Central memory CD8-positive, alpha-beta T cell (primary cell): Measurements from ENCODE around the gene PTPRK.

Source experiments
- ATAC-seq: fragments of 150-1000 bp; cut with Tn5 transposase; replicated peaks from 2 replicates; pipeline ENCODE4 v1.10.0; 2022; ENCODE audit warnings: mild to moderate bottlenecking, moderate FRiP score, moderate number of reproducible peaks; ENCODE audit not compliant: poor library complexity, severe bottlenecking; ENCODE audit errors: extremely low read depth
- DNase-seq, 2 donors: peaks; one replicate each; pipeline ENCODE4 v3.0.0; 2021; ENCODE audit warnings: low spot score in 2 of 2
- H3K27ac Mint-ChIP-seq: one replicate; pipeline ENCODE4 v1.8.0; 2022; ENCODE audit warnings: low read depth, mild to moderate bottlenecking, moderate library complexity, mixed read lengths
- H3K27me3 Mint-ChIP-seq: one replicate; pipeline ENCODE4 v1.8.0; 2022; ENCODE audit warnings: mixed read lengths
- H3K36me3 Mint-ChIP-seq: one replicate; pipeline ENCODE4 v1.8.0; 2022; ENCODE audit warnings: mild to moderate bottlenecking, moderate library complexity, mixed read lengths; ENCODE audit not compliant: insufficient read depth
- H3K4me1 Mint-ChIP-seq: one replicate; pipeline ENCODE4 v1.8.0; 2022; ENCODE audit warnings: mixed read lengths
- H3K4me3 Mint-ChIP-seq: one replicate; pipeline ENCODE4 v1.8.0; 2022; ENCODE audit warnings: mild to moderate bottlenecking, moderate library complexity, mixed read lengths
- H3K9me3 Mint-ChIP-seq: one replicate; pipeline ENCODE4 v1.8.0; 2022; ENCODE audit warnings: mixed read lengths

Gene PTPRK

GRCh38 chr6:128053109-128053508 lies 467.3 kb downstream of the PTPRK start:
- no peak overlapping the region for H3K27ac Mint-ChIP-seq

DNA sequence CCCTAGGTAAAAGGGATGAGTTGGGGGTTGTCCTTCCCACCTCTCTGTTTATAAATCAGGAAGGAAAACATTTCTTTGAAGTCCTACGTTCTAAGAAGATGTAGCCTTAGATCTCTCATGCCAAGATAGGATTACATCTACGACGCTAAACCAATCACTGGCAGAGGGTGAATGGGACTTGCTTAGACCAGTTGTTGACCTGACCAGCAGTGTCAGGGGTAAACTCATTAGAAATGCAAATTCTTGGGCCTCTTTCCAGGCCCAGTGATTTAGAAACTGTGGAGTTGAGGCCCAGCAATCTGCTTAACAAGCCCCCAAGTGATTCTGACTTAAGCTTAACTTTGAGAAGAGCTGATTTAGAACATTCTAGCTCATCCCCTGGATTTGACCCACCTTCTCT lies 472.4 kb downstream of the PTPRK start:
- no peaks in the 10 kb centered on the region for H3K9me3 Mint-ChIP-seq
- no peak overlapping the region for H3K4me3 Mint-ChIP-seq
- no peaks in the 10 kb centered on the region for H3K4me1 Mint-ChIP-seq
- no peaks in the 10 kb centered on the region for H3K36me3 Mint-ChIP-seq
- DNase-seq (no peak), ATAC-seq (no peak)
- H3K27me3 Mint-ChIP-seq: no peaks in the 10 kb centered on the region
- no peak overlapping the region for H3K27ac Mint-ChIP-seq

More at GRCh38 chr6:128053109-128053508, 467.3 kb downstream of the PTPRK start:
- no peak for DNase-seq
- H3K36me3 Mint-ChIP-seq: peaks cover 2% of the 10 kb centered on the region
- ATAC-seq: no peak
- no peaks in the 10 kb centered on the region for H3K4me1 Mint-ChIP-seq
- H3K4me3 Mint-ChIP-seq: no peak overlapping the region
- H3K9me3 Mint-ChIP-seq: no peaks in the 10 kb centered on the region
- no peaks in the 10 kb centered on the region for H3K27me3 Mint-ChIP-seq

DNA sequence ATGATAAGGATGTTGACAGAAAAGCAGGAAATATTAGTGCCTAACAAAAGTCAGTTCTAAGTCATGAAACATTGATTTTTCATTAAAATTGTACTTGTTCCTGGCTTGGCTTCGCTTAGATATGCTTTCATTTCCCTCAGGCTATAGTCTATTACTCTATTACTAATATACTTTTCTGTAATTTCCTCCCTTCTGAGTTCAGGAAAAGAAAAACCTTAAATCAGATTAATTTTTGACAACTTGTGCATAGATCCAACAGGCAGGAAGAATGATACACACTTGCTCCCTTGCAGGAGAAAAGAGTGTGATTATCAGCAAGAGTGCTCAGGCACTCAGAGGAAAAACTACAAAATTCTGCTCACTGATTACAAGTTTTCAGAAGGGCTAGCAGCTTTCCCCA lies 474.4 kb downstream of the PTPRK start:
- no peaks in the 10 kb centered on the region for H3K9me3 Mint-ChIP-seq
- H3K4me1 Mint-ChIP-seq: no peaks in the 10 kb centered on the region
- DNase-seq (no peak), ATAC-seq (no peak)
- H3K4me3 Mint-ChIP-seq: no peak overlapping the region
- no peaks in the 10 kb centered on the region for H3K36me3 Mint-ChIP-seq
- no peaks in the 10 kb centered on the region for H3K27me3 Mint-ChIP-seq
- H3K27ac Mint-ChIP-seq: no peak overlapping the region

GRCh38 chr6:128039543-128039942 lies 480.9 kb downstream of the PTPRK start:
- no peaks in the 10 kb centered on the region for H3K4me1 Mint-ChIP-seq
- H3K4me3 Mint-ChIP-seq: no peak overlapping the region
- H3K36me3 Mint-ChIP-seq: no peaks in the 10 kb centered on the region
- no peak overlapping the region for H3K27ac Mint-ChIP-seq
- no peaks in the 10 kb centered on the region for H3K9me3 Mint-ChIP-seq
- H3K27me3 Mint-ChIP-seq: no peaks in the 10 kb centered on the region
- no peak for DNase-seq
- ATAC-seq: no peak

GRCh38 chr6:128036808-128037570 lies 483.4 kb downstream of the PTPRK start:
- peaks cover 4% of the 10 kb centered on the region for H3K4me1 Mint-ChIP-seq
- H3K27ac Mint-ChIP-seq: no peak overlapping the region
- no peak for DNase-seq
- no peaks in the 10 kb centered on the region for H3K9me3 Mint-ChIP-seq
- no peak overlapping the region for H3K4me3 Mint-ChIP-seq
- H3K36me3 Mint-ChIP-seq: no peaks in the 10 kb centered on the region
- no peak for ATAC-seq
- no peaks in the 10 kb centered on the region for H3K27me3 Mint-ChIP-seq

GRCh38 chr6:128033156-128033555 lies 487.2 kb downstream of the PTPRK start:
- Mint-ChIP-seq H3K27ac (no peak overlapping the region), H3K4me3 (no peak overlapping the region), H3K36me3 (no peaks in the 10 kb centered on the region), H3K9me3 (no peaks in the 10 kb centered on the region), H3K4me1 (peaks cover 6% of the 10 kb centered on the region), H3K27me3 (no peaks in the 10 kb centered on the region)
- no peak for DNase-seq
- ATAC-seq: no peak

- Mint-ChIP-seq H3K4me1 (peaks cover 6% of the 10 kb centered on the region), H3K27ac (no peak overlapping the region), H3K36me3 (no peaks in the 10 kb centered on the region), H3K4me3 (no peak overlapping the region), H3K9me3 (no peaks in the 10 kb centered on the region), H3K27me3 (no peaks in the 10 kb centered on the region)
- DNase-seq (no peak), ATAC-seq (no peak)
Observed at GRCh38 chr6:128032042-128032441, 488.4 kb downstream of the PTPRK start.

GRCh38 chr6:128029826-128030225 lies 490.6 kb downstream of the PTPRK start:
- no peaks in the 10 kb centered on the region for H3K36me3 Mint-ChIP-seq
- peaks cover 6% of the 10 kb centered on the region for H3K4me1 Mint-ChIP-seq
- no peaks in the 10 kb centered on the region for H3K27me3 Mint-ChIP-seq
- H3K27ac Mint-ChIP-seq: no peak overlapping the region
- H3K9me3 Mint-ChIP-seq: no peaks in the 10 kb centered on the region
- H3K4me3 Mint-ChIP-seq: no peak overlapping the region
- no peak for DNase-seq
- ATAC-seq: no peak

- DNase-seq (no peak), ATAC-seq (no peak)
- Mint-ChIP-seq H3K36me3 (peaks cover 2% of the 10 kb centered on the region), H3K4me1 (peaks cover 6% of the 10 kb centered on the region), H3K27ac (no peak overlapping the region), H3K4me3 (no peak overlapping the region), H3K9me3 (no peaks in the 10 kb centered on the region), H3K27me3 (no peaks in the 10 kb centered on the region)
Observed at GRCh38 chr6:128028183-128028582, 492.2 kb downstream of the PTPRK start.

DNA sequence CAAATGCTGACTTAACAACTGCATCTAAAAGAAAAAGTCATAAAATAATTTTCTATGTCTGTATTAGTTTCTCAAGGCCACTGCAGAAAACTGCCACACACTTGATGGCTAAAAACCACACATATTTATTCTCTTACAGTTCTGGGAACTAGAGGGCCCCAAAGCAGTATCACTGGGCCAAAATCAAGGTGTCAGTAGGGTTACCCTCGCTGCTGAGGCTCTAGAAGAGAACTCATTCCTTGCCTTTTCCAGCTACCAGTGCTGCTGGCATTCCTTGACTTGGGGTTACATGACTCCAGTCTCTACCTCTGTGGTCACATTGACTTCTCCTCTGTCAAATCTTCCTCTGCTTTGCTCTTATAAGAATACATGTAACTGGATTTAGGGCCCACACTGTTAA lies 494.9 kb downstream of the PTPRK start:
- Mint-ChIP-seq H3K27me3 (no peaks in the 10 kb centered on the region), H3K9me3 (no peaks in the 10 kb centered on the region), H3K27ac (no peak overlapping the region), H3K36me3 (peaks cover 2% of the 10 kb centered on the region), H3K4me1 (no peaks in the 10 kb centered on the region), H3K4me3 (no peak overlapping the region)
- DNase-seq (no peak), ATAC-seq (no peak)

DNA sequence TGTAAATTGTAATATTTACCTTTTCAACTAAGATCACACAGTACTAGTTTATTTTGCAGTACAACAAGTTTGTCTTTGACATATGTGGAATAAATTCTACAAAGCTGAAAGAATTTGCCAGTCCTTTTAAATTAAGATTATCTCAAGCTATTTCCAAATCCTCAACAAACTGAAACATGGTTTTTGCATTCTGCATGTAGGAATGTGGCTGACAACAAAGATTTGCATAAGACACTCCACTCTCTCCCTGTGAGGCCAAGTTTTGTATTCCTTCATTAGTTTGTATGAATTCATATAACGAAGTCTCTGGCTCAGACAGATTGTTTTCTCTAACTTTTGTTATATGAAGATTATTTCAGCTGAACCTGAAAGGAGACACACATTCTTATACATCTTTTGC lies 495.4 kb downstream of the PTPRK start:
- Mint-ChIP-seq H3K36me3 (peaks cover 2% of the 10 kb centered on the region), H3K27ac (no peak overlapping the region), H3K4me3 (no peak overlapping the region), H3K4me1 (no peaks in the 10 kb centered on the region), H3K27me3 (no peaks in the 10 kb centered on the region), H3K9me3 (no peaks in the 10 kb centered on the region)
- no peak for ATAC-seq
- DNase-seq: no peak

DNA sequence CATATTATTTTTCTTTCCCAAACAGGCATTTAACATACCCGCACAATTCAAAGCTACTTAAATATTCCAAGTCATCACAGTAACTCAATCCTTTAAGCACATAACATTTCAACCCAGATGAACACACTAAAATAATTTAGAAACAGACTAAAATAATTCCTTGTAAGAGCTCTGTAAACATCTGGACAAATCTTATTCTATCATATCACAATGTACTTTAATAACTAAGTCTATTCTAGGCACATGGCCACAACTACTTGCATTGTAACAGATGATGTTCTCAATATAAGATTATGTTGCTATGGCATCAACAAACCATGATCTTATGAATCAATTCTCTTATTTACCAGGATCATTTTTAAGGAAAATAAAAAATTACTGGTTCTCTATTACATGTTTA lies 496.4 kb downstream of the PTPRK start:
- Mint-ChIP-seq H3K4me1 (peaks cover 4% of the 10 kb centered on the region), H3K36me3 (peaks cover 2% of the 10 kb centered on the region), H3K9me3 (no peaks in the 10 kb centered on the region), H3K27ac (no peak overlapping the region), H3K27me3 (no peaks in the 10 kb centered on the region), H3K4me3 (no peak overlapping the region)
- DNase-seq: no peak
- no peak for ATAC-seq

- DNase-seq (no peak), ATAC-seq (no peak)
- H3K27me3 Mint-ChIP-seq: no peaks in the 10 kb centered on the region
- H3K9me3 Mint-ChIP-seq: no peaks in the 10 kb centered on the region
- no peak overlapping the region for H3K27ac Mint-ChIP-seq
- H3K4me1 Mint-ChIP-seq: peaks cover 9% of the 10 kb centered on the region
- H3K36me3 Mint-ChIP-seq: peaks cover 4% of the 10 kb centered on the region
- no peak overlapping the region for H3K4me3 Mint-ChIP-seq
Observed at GRCh38 chr6:128018821-128019220, 501.6 kb downstream of the PTPRK start.
